Measurements from ENCODE around the gene SETSIP. TPM values are rescaled to one million over a fixed set of nuclear protein-coding genes. Genes with fewer than 3 reads are reported as not detected.

Gene SETSIP
- total and polyA plus RNA-seq, 2 experiments from 2014 or later, result not detected

- Histone ChIP-seq H3K4me2 (no peak overlapping the region), H3K79me2 (no peaks in the 10 kb centered on the region), H3K27me3 (no peaks in the 10 kb centered on the region), H3K9me3 (ENCODE audit: low read depth) (peaks cover 4% of the 10 kb centered on the region), H3K36me3 (replicated peaks; ENCODE audit: insufficient read depth, low read depth) (no peaks in the 10 kb centered on the region), H3K27ac (no peak overlapping the region), H2AFZ (no peak overlapping the region), H3K4me3 (no peak overlapping the region), H4K20me1 (ENCODE audit: insufficient read depth, poor library complexity, severe bottlenecking) (no peaks in the 10 kb centered on the region), H3K4me1 (ENCODE audit: insufficient read depth) (no peaks in the 10 kb centered on the region), H3K9me2 (replicated peaks; ENCODE audit: insufficient read depth) (no peaks in the 10 kb centered on the region)
- TF ChIP-seq CTCF (IDR thresholded peaks at IDR 0.05; ENCODE audit: poor library complexity) (no peak), EZH2phosphoT487 (IDR thresholded peaks at IDR 0.05; ENCODE audit: low read depth, severe bottlenecking, unreplicated experiment) (no peak), EZH2 (IDR thresholded peaks at IDR 0.05; ENCODE audit: borderline replicate concordance) (no peak)
- DNase-seq (ENCODE audit: low spot score), result no peak
- 89% methylated on average over 1 of the region's 1 CpG for WGBS (ENCODE audit: low lambda C conversion rate, missing lambda C conversion rate)
These were observed 12.3 kb upstream of the SETSIP start for GRCh38 chr1:92087542-92087941.

GRCh38 chr1:92085727-92086126 lies 10.5 kb upstream of the SETSIP start:
- Histone ChIP-seq H3K9me3 (ENCODE audit: low read depth) (peaks cover 4% of the 10 kb centered on the region), H3K4me2 (no peak overlapping the region), H3K27ac (no peak overlapping the region), H3K4me1 (ENCODE audit: insufficient read depth) (no peaks in the 10 kb centered on the region), H3K27me3 (no peaks in the 10 kb centered on the region), H3K4me3 (no peak overlapping the region), H2AFZ (no peak overlapping the region), H4K20me1 (ENCODE audit: insufficient read depth, poor library complexity, severe bottlenecking) (no peaks in the 10 kb centered on the region), H3K9me2 (replicated peaks; ENCODE audit: insufficient read depth) (no peaks in the 10 kb centered on the region), H3K36me3 (replicated peaks; ENCODE audit: insufficient read depth, low read depth) (no peaks in the 10 kb centered on the region), H3K79me2 (peaks cover 4% of the 10 kb centered on the region)
- 90% methylated on average over 4 of the region's 4 CpGs for WGBS (ENCODE audit: low lambda C conversion rate, missing lambda C conversion rate)
- DNase-seq (ENCODE audit: low spot score), result no peak
- no peak for TF ChIP-seq EZH2phosphoT487 (IDR thresholded peaks at IDR 0.05; ENCODE audit: low read depth, severe bottlenecking, unreplicated experiment)
- no peak for TF ChIP-seq CTCF (IDR thresholded peaks at IDR 0.05; ENCODE audit: poor library complexity)
- no peak for TF ChIP-seq EZH2 (IDR thresholded peaks at IDR 0.05; ENCODE audit: borderline replicate concordance)

- Histone ChIP-seq H3K27ac (peak overlapping the region; percentile 12), H3K36me3 (replicated peaks; ENCODE audit: insufficient read depth, low read depth) (no peaks in the 10 kb centered on the region), H4K20me1 (ENCODE audit: insufficient read depth, poor library complexity, severe bottlenecking) (no peaks in the 10 kb centered on the region), H3K79me2 (peaks cover 4% of the 10 kb centered on the region), H3K9me2 (replicated peaks; ENCODE audit: insufficient read depth) (no peaks in the 10 kb centered on the region), H3K27me3 (no peaks in the 10 kb centered on the region), H3K4me1 (ENCODE audit: insufficient read depth) (peaks cover under 1% of the 10 kb centered on the region), H3K4me3 (no peak overlapping the region), H3K4me2 (no peak overlapping the region), H3K9me3 (ENCODE audit: low read depth) (peaks cover 4% of the 10 kb centered on the region), H2AFZ (no peak overlapping the region)
- 79% methylated on average over 1 of the region's 1 CpG for WGBS (ENCODE audit: low lambda C conversion rate, missing lambda C conversion rate)
- no peak for TF ChIP-seq EZH2phosphoT487 (IDR thresholded peaks at IDR 0.05; ENCODE audit: low read depth, severe bottlenecking, unreplicated experiment)
- no peak for TF ChIP-seq EZH2 (IDR thresholded peaks at IDR 0.05; ENCODE audit: borderline replicate concordance)
- TF ChIP-seq CTCF (IDR thresholded peaks at IDR 0.05; ENCODE audit: poor library complexity), result no peak
- peak; percentile 19 for DNase-seq (ENCODE audit: low spot score)
These were observed 9.4 kb upstream of the SETSIP start for GRCh38 chr1:92084651-92085050.

GRCh38 chr1:92081031-92081430 lies 5.8 kb upstream of the SETSIP start:
- H3K4me1 ChIP-seq (ENCODE audit: insufficient read depth), result peaks cover 2% of the 10 kb centered on the region
- H2AFZ ChIP-seq, result peak overlapping the region; percentile 95

More at GRCh38 chr1:92081031-92081430, 5.8 kb upstream of the SETSIP start:
- Histone ChIP-seq H3K9me3 (ENCODE audit: low read depth) (peaks cover 4% of the 10 kb centered on the region), H3K79me2 (peaks cover 4% of the 10 kb centered on the region), H4K20me1 (ENCODE audit: insufficient read depth, poor library complexity, severe bottlenecking) (no peaks in the 10 kb centered on the region), H3K9me2 (replicated peaks; ENCODE audit: insufficient read depth) (no peaks in the 10 kb centered on the region), H3K4me2 (peak overlapping the region; percentile 73), H3K27me3 (no peaks in the 10 kb centered on the region), H3K4me3 (peak overlapping the region; percentile 82), H3K27ac (peak overlapping the region; percentile 83), H3K36me3 (replicated peaks; ENCODE audit: insufficient read depth, low read depth) (no peaks in the 10 kb centered on the region)
- DNase-seq (ENCODE audit: low spot score), result no peak
- WGBS (ENCODE audit: low lambda C conversion rate, missing lambda C conversion rate), result 36% methylated on average over 4 of the region's 4 CpGs
- TF ChIP-seq CTCF (IDR thresholded peaks at IDR 0.05; ENCODE audit: poor library complexity) (no peak), EZH2phosphoT487 (IDR thresholded peaks at IDR 0.05; ENCODE audit: low read depth, severe bottlenecking, unreplicated experiment) (no peak), EZH2 (IDR thresholded peaks at IDR 0.05; ENCODE audit: borderline replicate concordance) (no peak)
